IMR-90 (cell line): Measurements from ENCODE around the gene TPCN1. TPM values are rescaled to one million over a fixed set of nuclear protein-coding genes. Genes with fewer than 3 reads are reported as not detected.

Experiments used
- ATAC-seq: fragments of 200-7000 bp; cut with Tn5 transposase; 2 replicates; pipeline ENCODE4 v1.9.1; 2020; ENCODE audit warnings: low read depth, mild to moderate bottlenecking, moderate library complexity
- BruUV-seq: library from RNA; stranded (reverse); fragments of 400-500 nt; replicated peaks from 2 replicates; lab custom pipeline; 2021; lab: Mats Ljungman, UMichigan
- CTCF ChIA-PET: fragments of 300-600 bp; formaldehyde crosslinking; extraction: SDS; loops from one replicate; lab custom pipeline; 2021; ENCODE audit warnings: antibody characterized with exemption; lab: Yijun Ruan, JAX
- POLR2A ChIA-PET: fragments of 300-600 bp; sonication (Branson Sonifier 250); formaldehyde crosslinking; loops from one replicate; lab custom pipeline; 2022; ENCODE audit warnings: antibody characterized with exemption; ENCODE audit not compliant: unreplicated experiment; lab: Charles Lee
- DNase-seq: peaks from one replicate; pipeline ENCODE4 v3.0.0; 2013
- H2AFZ ChIP-seq: replicated peaks from 2 replicates; pipeline ENCODE3; 2013; ENCODE audit warnings: low read length, mild to moderate bottlenecking; ENCODE audit not compliant: poor library complexity
- H2AK5ac ChIP-seq: 2 replicates; pipeline ENCODE4 v1.6.1; 2013; ENCODE audit warnings: low read depth, low read length, inconsistent platforms
- H2AK9ac ChIP-seq: replicated peaks from 2 replicates; pipeline ENCODE3; 2013; ENCODE audit warnings: mild to moderate bottlenecking, low read depth, low read length, moderate library complexity; ENCODE audit not compliant: poor library complexity
- H2BK120ac ChIP-seq: 2 replicates; pipeline ENCODE4 v1.6.1; 2013; ENCODE audit warnings: low read depth, low read length, inconsistent platforms
- H2BK15ac ChIP-seq: 3 replicates; pipeline ENCODE4 v1.6.1; 2013; ENCODE audit warnings: low read depth, low read length, inconsistent platforms
- H2BK20ac ChIP-seq: 2 replicates; pipeline ENCODE4 v1.6.1; 2013; ENCODE audit warnings: low read depth, mild to moderate bottlenecking, inconsistent platforms, low read length, moderate library complexity
- H2BK5ac ChIP-seq: 2 replicates; pipeline ENCODE4 v1.6.1; 2013; ENCODE audit warnings: mild to moderate bottlenecking, low read depth, low read length, inconsistent platforms; ENCODE audit not compliant: poor library complexity, severe bottlenecking
- H3K14ac ChIP-seq: replicated peaks from 2 replicates; pipeline ENCODE4 v1.6.1; 2013; ENCODE audit warnings: low read depth, low read length, inconsistent platforms
- H3K18ac ChIP-seq: 2 replicates; pipeline ENCODE4 v1.6.1; 2013; ENCODE audit warnings: low read depth, low read length, control low read depth
- H3K23ac ChIP-seq: 2 replicates; pipeline ENCODE4 v1.6.1; 2013; ENCODE audit warnings: low read depth, low read length, inconsistent platforms
- H3K27ac ChIP-seq: 2 replicates; pipeline ENCODE4 v1.5.1; 2013; ENCODE audit warnings: mild to moderate bottlenecking, control low read depth, low read length; ENCODE audit not compliant: insufficient read depth
- H3K27me3 ChIP-seq: 2 replicates; pipeline ENCODE4 v1.6.1; 2013; ENCODE audit warnings: low read length; ENCODE audit not compliant: control insufficient read depth, insufficient read depth
- H3K36me3 ChIP-seq: 2 replicates; pipeline ENCODE4 v1.6.1; 2013; ENCODE audit warnings: low read length, mixed read lengths; ENCODE audit not compliant: control insufficient read depth, insufficient read depth
- H3K4ac ChIP-seq: 2 replicates; pipeline ENCODE4 v1.6.1; 2013; ENCODE audit warnings: low read depth, low read length, inconsistent platforms
- H3K4me1 ChIP-seq: 2 replicates; pipeline ENCODE4 v1.6.1; 2013; ENCODE audit warnings: low read length, mixed read lengths; ENCODE audit not compliant: control insufficient read depth, insufficient read depth
- H3K4me2 ChIP-seq: 2 replicates; pipeline ENCODE4 v1.6.1; 2013; ENCODE audit warnings: low read depth, mild to moderate bottlenecking, control low read depth, low read length, moderate library complexity
- H3K4me3 ChIP-seq: 2 replicates; pipeline ENCODE4 v1.5.1; 2013; ENCODE audit warnings: low read depth, mild to moderate bottlenecking, control low read depth, low read length, moderate library complexity; ENCODE audit not compliant: insufficient read depth
- H3K56ac ChIP-seq: 2 replicates; pipeline ENCODE4 v1.6.1; 2013; ENCODE audit warnings: low read length, inconsistent platforms; ENCODE audit not compliant: insufficient read depth; ENCODE audit errors: extremely low read depth
- H3K79me1 ChIP-seq, 2 experiments: 2 replicates each; pipeline ENCODE4 v1.6.1; 2013; ENCODE audit warnings: low read length in 2 of 2, inconsistent platforms in 1 of 2, low read depth in 1 of 2
- H3K9ac ChIP-seq: 2 replicates; pipeline ENCODE4 v1.6.1; 2013; ENCODE audit warnings: low read depth, low read length, control low read depth
- H3K9me1 ChIP-seq: 2 replicates; pipeline ENCODE4 v1.6.1; 2013; ENCODE audit warnings: low read length, inconsistent platforms; ENCODE audit not compliant: insufficient read depth
- H3K9me3 ChIP-seq: 2 replicates; pipeline ENCODE4 v1.6.1; 2013; ENCODE audit warnings: low read length; ENCODE audit not compliant: control insufficient read depth, insufficient read depth
- H4K20me1 ChIP-seq: 2 replicates; pipeline ENCODE4 v1.6.1; 2013; ENCODE audit warnings: low read length, inconsistent platforms; ENCODE audit not compliant: insufficient read depth
- H4K5ac ChIP-seq: 2 replicates; pipeline ENCODE4 v1.6.1; 2013; ENCODE audit warnings: mild to moderate bottlenecking, low read depth, low read length, control low read depth
- H4K8ac ChIP-seq, 2 experiments: 2 replicates each; pipeline ENCODE4 v1.6.1; 2013; ENCODE audit warnings: low read depth in 2 of 2, low read length in 2 of 2, control low read depth in 1 of 2, inconsistent platforms in 1 of 2
- H4K91ac ChIP-seq: 2 replicates; pipeline ENCODE4 v1.6.1; 2013; ENCODE audit warnings: low read depth, low read length, inconsistent platforms; ENCODE audit not compliant: insufficient read depth
- BHLHE40 ChIP-seq: fragments of 150-350 bp; IDR thresholded peaks from 2 replicates; pipeline ENCODE4 v1.6.1; 2016; ENCODE audit warnings: mild to moderate bottlenecking, low read depth, low read length
- CEBPB ChIP-seq: IDR thresholded peaks from 2 replicates; pipeline ENCODE4 v1.6.1; 2012; ENCODE audit warnings: low read depth, low read length, improper control_type of control experiment
- CHD1 ChIP-seq: IDR thresholded peaks from 2 replicates; pipeline ENCODE4 v1.6.1; 2012; ENCODE audit warnings: low read depth, low read length, improper control_type of control experiment
- FOS ChIP-seq: fragments of 150-350 bp; IDR thresholded peaks from 2 replicates; pipeline ENCODE4 v1.6.1; 2016; ENCODE audit warnings: low read depth, low read length
- MAFK ChIP-seq: IDR thresholded peaks from 2 replicates; pipeline ENCODE4 v1.6.1; 2012; ENCODE audit warnings: low read depth, low read length, improper control_type of control experiment
- MXI1 ChIP-seq: IDR thresholded peaks from 2 replicates; pipeline ENCODE4 v1.6.1; 2012; ENCODE audit warnings: low read depth, mild to moderate bottlenecking, low read length, moderate library complexity, borderline replicate concordance
- NFE2L2 ChIP-seq: fragments of 150-350 bp; IDR thresholded peaks from 2 replicates; pipeline ENCODE4 v1.6.1; 2016; ENCODE audit warnings: low read depth, mild to moderate bottlenecking, low read length
- POLR2A ChIP-seq: IDR thresholded peaks from 2 replicates; pipeline ENCODE4 v1.6.1; 2012; ENCODE audit warnings: mild to moderate bottlenecking, low read depth, low read length
- RAD21 ChIP-seq: IDR thresholded peaks from 2 replicates; pipeline ENCODE4 v1.6.1; 2012; ENCODE audit warnings: low read length, improper control_type of control experiment
- RCOR1 ChIP-seq: IDR thresholded peaks from 2 replicates; pipeline ENCODE4 v1.6.1; 2012; ENCODE audit warnings: mild to moderate bottlenecking, low read length, improper control_type of control experiment; ENCODE audit not compliant: insufficient replicate concordance
- RFX5 ChIP-seq: IDR thresholded peaks from 2 replicates; pipeline ENCODE4 v1.8.0; 2012; ENCODE audit warnings: low read depth, mild to moderate bottlenecking, low read length, moderate library complexity
- SMC3 ChIP-seq: fragments of 150-350 bp; IDR thresholded peaks from 2 replicates; pipeline ENCODE4 v1.6.1; 2016; ENCODE audit warnings: low read depth, mild to moderate bottlenecking, antibody characterized with exemption, low read length, moderate library complexity
- WGBS, 2 experiments: methylation state at CpG; one replicate each; pipeline versions ENCODE4 v1.1.5 to v1.1.7; 2013; ENCODE audit warnings: missing lambda C conversion rate in 2 of 2; ENCODE audit not compliant: insufficient read length in 1 of 2; ENCODE audit errors: extremely low coverage in 2 of 2; 5-methylcytosine and 5-hydroxymethylcytosine counted together
- dilution Hi-C: fragments of 300-500 bp; cut with HindIII; formaldehyde crosslinking; loops from one replicate; pipeline ENCODE4 v1.14.3; 2018; ENCODE audit warnings: low sequenced_read_pairs; ENCODE audit not compliant: unreplicated experiment
- in situ Hi-C: fragments of 300-500 bp; cut with MboI; formaldehyde crosslinking; loops from 3 replicates; pipeline ENCODE4 v1.14.3; 2019; ENCODE audit warnings: low sequenced_read_pairs, inconsistent platforms, mixed read lengths
- intact Hi-C: fragments of 100-400 bp; cut with micrococcal nuclease; formaldehyde crosslinking; loops from 2 replicates; pipeline ENCODE4 v1.10.0; 2022
- polyA plus RNA-seq, 3 experiments: library from polyadenylated mRNA; depleted of rRNA; stranded (reverse); fragments of >200 nt; gene quantifications; 2 replicates each; pipeline ENCODE4 v1.2.3, GENCODE V29; 2012; ENCODE audit warnings: low replicate concordance in 1 of 3
- total RNA-seq: library from RNA; depleted of rRNA; stranded (reverse); fragments of >200 nt; gene quantifications from 2 replicates; pipeline ENCODE4 v1.2.3, GENCODE V29; 2012
- TF ChIP-seq, protein P1 (sequence below): conservative IDR thresholded peaks from 2 replicates; pipeline ENCODE4 v1.5.1; 2012; ENCODE audit warnings: mild to moderate bottlenecking, low read depth, low read length, improper control_type of control experiment
- TF ChIP-seq, protein P2 (sequence below): fragments of 150-350 bp; IDR thresholded peaks from 2 replicates; pipeline ENCODE4 v1.6.1; 2016; ENCODE audit warnings: low read depth, mild to moderate bottlenecking, low read length, moderate library complexity, borderline replicate concordance
- TF ChIP-seq, protein P3 (sequence below): fragments of 150-350 bp; IDR thresholded peaks from 2 replicates; pipeline ENCODE4 v1.6.1; 2017; ENCODE audit warnings: mild to moderate bottlenecking, antibody characterized with exemption, low read length, low read depth

Gene TPCN1
- total and polyA plus RNA-seq, 2 of the 4 experiments (the other 2 are of a cell fraction): 2.0 to 13.2 TPM

DNA sequence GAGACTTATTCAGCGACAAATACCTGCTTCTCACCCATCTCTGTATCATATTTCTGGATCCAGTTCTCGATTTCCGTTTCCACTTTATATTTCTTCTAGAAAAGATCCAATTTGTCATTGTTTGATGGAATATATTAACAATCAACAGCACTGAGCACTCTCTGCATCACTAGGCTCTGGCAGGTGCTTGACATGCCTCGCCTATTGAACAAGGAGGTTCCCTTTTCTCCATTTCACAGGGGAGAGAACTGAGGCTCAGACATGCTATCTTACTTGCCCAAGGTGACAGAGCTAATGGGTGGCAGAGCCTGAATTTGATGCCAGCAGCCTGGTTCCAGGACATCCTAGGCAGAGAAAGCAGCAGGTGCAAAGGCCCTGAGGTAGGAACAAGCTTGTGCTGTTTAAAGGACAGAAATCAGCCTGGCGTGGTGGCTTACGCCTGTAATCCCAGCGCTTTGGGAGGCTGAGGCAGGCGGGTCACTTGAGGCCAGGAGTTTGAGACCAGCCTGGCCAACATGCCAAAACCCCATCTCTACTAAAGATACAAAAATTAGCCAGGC lies 23.7 kb upstream of the TPCN1 start:
- Histone ChIP-seq H2AK5ac (peak overlapping the region; percentile 11; the same call in 1 of the 2 replicates), H3K27me3 (no peaks in the 10 kb centered on the region), H3K23ac (no peak overlapping the region), H3K9ac (no peak overlapping the region), H4K8ac (peak overlapping the region in 1 of 2 experiments; percentile 19; a peak in 1 of 4 replicates), H2BK15ac (no peak overlapping the region), H3K36me3 (no peaks in the 10 kb centered on the region), H3K27ac (no peak overlapping the region), H3K4me3 (no peak overlapping the region), H3K9me3 (no peaks in the 10 kb centered on the region), H3K4me2 (no peak overlapping the region), H3K4me1 (peaks cover 9% of the 10 kb centered on the region), H4K91ac (no peak overlapping the region), H3K18ac (no peak overlapping the region), H3K14ac (no peak overlapping the region), H3K9me1 (peaks cover 5% of the 10 kb centered on the region; the same call in 1 of the 2 replicates), H2BK120ac (no peak overlapping the region), H4K20me1 (no peaks in the 10 kb centered on the region), H2AK9ac (no peak overlapping the region), H2AFZ (no peak overlapping the region), H3K56ac (no peak overlapping the region), H2BK20ac (no peak overlapping the region), H3K79me1 (peaks cover 2 to 4% of the 10 kb centered on the region in 2 experiments; a peak in 1 of 4 replicates), H2BK5ac (no peak overlapping the region), H4K5ac (no peak overlapping the region), H3K4ac (no peak overlapping the region)
- no CpG with 5 or more reads among the region's 8 CpGs for WGBS, 2 experiments
- dilution Hi-C loops: no loop called here
- BruUV-seq: no TSS peak
- intact Hi-C loops: loop anchor here (1.0 to 10.0 kb wide), 6 partner anchors 17 to 715 kb away; partner anchors contain the start of gene PLBD2
- in situ Hi-C loops: loop anchor here (5.0 to 25.0 kb wide), 2 partner anchors 230 to 1215 kb away; partner anchors contain the start of gene TBX5
- no peak for ATAC-seq
- DNase-seq: no peak
- TF ChIP-seq MXI1 (no peak), CEBPB (no peak), FOS (no peak), RFX5 (no peak), NFE2L2 (no peak), MAFK (no peak), SMC3 (no peak), POLR2A (no peak), RCOR1 (no peak), CHD1 (no peak), RAD21 (no peak), BHLHE40 (no peak)
- TF ChIP-seq, protein P1, sequence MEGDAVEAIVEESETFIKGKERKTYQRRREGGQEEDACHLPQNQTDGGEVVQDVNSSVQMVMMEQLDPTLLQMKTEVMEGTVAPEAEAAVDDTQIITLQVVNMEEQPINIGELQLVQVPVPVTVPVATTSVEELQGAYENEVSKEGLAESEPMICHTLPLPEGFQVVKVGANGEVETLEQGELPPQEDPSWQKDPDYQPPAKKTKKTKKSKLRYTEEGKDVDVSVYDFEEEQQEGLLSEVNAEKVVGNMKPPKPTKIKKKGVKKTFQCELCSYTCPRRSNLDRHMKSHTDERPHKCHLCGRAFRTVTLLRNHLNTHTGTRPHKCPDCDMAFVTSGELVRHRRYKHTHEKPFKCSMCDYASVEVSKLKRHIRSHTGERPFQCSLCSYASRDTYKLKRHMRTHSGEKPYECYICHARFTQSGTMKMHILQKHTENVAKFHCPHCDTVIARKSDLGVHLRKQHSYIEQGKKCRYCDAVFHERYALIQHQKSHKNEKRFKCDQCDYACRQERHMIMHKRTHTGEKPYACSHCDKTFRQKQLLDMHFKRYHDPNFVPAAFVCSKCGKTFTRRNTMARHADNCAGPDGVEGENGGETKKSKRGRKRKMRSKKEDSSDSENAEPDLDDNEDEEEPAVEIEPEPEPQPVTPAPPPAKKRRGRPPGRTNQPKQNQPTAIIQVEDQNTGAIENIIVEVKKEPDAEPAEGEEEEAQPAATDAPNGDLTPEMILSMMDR: no peak
- TF ChIP-seq, protein P2, sequence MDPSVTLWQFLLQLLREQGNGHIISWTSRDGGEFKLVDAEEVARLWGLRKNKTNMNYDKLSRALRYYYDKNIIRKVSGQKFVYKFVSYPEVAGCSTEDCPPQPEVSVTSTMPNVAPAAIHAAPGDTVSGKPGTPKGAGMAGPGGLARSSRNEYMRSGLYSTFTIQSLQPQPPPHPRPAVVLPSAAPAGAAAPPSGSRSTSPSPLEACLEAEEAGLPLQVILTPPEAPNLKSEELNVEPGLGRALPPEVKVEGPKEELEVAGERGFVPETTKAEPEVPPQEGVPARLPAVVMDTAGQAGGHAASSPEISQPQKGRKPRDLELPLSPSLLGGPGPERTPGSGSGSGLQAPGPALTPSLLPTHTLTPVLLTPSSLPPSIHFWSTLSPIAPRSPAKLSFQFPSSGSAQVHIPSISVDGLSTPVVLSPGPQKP: no peak
- TF ChIP-seq, protein P3, sequence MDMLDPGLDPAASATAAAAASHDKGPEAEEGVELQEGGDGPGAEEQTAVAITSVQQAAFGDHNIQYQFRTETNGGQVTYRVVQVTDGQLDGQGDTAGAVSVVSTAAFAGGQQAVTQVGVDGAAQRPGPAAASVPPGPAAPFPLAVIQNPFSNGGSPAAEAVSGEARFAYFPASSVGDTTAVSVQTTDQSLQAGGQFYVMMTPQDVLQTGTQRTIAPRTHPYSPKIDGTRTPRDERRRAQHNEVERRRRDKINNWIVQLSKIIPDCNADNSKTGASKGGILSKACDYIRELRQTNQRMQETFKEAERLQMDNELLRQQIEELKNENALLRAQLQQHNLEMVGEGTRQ: no peak
- CTCF ChIA-PET: interaction anchor here (0.6 to 0.7 kb wide), 8 partner anchors 23 to 1601 kb away, joined by 3 to 4 read pairs (median 3); no protein-coding TSS in a partner anchor
- POLR2A ChIA-PET: no interaction called here
